GM23338 (cell line): ENCODE measurements around the gene SEZ6. TPM values are rescaled to one million over a fixed set of nuclear protein-coding genes. Genes with fewer than 3 reads are reported as not detected.

ENCODE experiments used
- ATAC-seq: fragments of 200-7000 bp; cut with Tn5 transposase; 3 replicates; pipeline ENCODE4 v1.9.1; 2020
- DNase-seq: peaks from one replicate; pipeline ENCODE4 v3.0.0-alpha.2; 2015; ENCODE audit warnings: low spot score
- H2AFZ ChIP-seq: fragments of 200-600 bp; sonication (generic); 2 replicates; pipeline ENCODE4 v1.8.0; 2016; ENCODE audit warnings: antibody characterized with exemption, mild to moderate bottlenecking, moderate library complexity
- H3F3A ChIP-seq: fragments of 200-600 bp; sonication (generic); replicated peaks from 2 replicates; pipeline ENCODE4 v1.8.0; 2017; ENCODE audit warnings: antibody characterized with exemption, mixed run types, low read depth
- H3K27ac ChIP-seq: fragments of 200-600 bp; sonication (generic); 2 replicates; pipeline ENCODE4 v1.6.1; 2016; ENCODE audit warnings: low read depth
- H3K27me3 ChIP-seq: fragments of 200-600 bp; sonication (generic); 2 replicates; pipeline ENCODE4 v1.8.0; 2016; ENCODE audit warnings: mild to moderate bottlenecking, mixed run types, moderate library complexity; ENCODE audit not compliant: insufficient read depth
- H3K36me3 ChIP-seq: fragments of 200-600 bp; sonication (generic); 2 replicates; pipeline ENCODE4 v1.8.0; 2016; ENCODE audit warnings: mild to moderate bottlenecking; ENCODE audit not compliant: insufficient read depth
- H3K4me1 ChIP-seq: fragments of 200-600 bp; sonication (generic); 2 replicates; pipeline ENCODE4 v1.8.0; 2016; ENCODE audit warnings: mild to moderate bottlenecking, moderate library complexity; ENCODE audit not compliant: insufficient read depth
- H3K4me2 ChIP-seq: fragments of 200-600 bp; sonication (generic); 2 replicates; pipeline ENCODE4 v1.7.1; 2017; ENCODE audit warnings: mixed run types
- H3K4me3 ChIP-seq: fragments of 200-600 bp; sonication (generic); 2 replicates; pipeline ENCODE4 v1.6.1; 2016; ENCODE audit warnings: mixed run types
- H3K79me2 ChIP-seq: fragments of 200-600 bp; sonication (generic); replicated peaks from 2 replicates; pipeline ENCODE4 v1.8.0; 2017; ENCODE audit warnings: mild to moderate bottlenecking; ENCODE audit not compliant: insufficient read depth
- H3K9me2 ChIP-seq: fragments of 200-600 bp; sonication (generic); 2 replicates; pipeline ENCODE4 v1.8.0; 2017; ENCODE audit not compliant: insufficient read depth
- H4K20me1 ChIP-seq: fragments of 200-600 bp; sonication (generic); replicated peaks from 2 replicates; pipeline ENCODE4 v1.8.0; 2017; ENCODE audit warnings: mild to moderate bottlenecking; ENCODE audit not compliant: insufficient read depth
- H3K27ac Mint-ChIP-seq: 2 replicates; pipeline ENCODE4 v1.8.0; 2020; ENCODE audit warnings: inconsistent platforms, mild to moderate bottlenecking, moderate library complexity, mixed read lengths
- H3K27me3 Mint-ChIP-seq: 3 replicates; pipeline ENCODE4 v1.8.0; 2022; ENCODE audit warnings: low read depth, mild to moderate bottlenecking, moderate library complexity, mixed read lengths, inconsistent platforms; ENCODE audit not compliant: insufficient read depth, poor library complexity
- H3K36me3 Mint-ChIP-seq: 3 replicates; pipeline ENCODE4 v1.8.0; 2021; ENCODE audit warnings: low read depth, mild to moderate bottlenecking, inconsistent platforms, moderate library complexity, mixed read lengths
- H3K4me1 Mint-ChIP-seq: 3 replicates; pipeline ENCODE4 v1.8.0; 2020; ENCODE audit warnings: mild to moderate bottlenecking, inconsistent platforms, mixed read lengths
- H3K4me3 Mint-ChIP-seq: 3 replicates; pipeline ENCODE4 v1.8.0; 2021; ENCODE audit warnings: moderate library complexity, mild to moderate bottlenecking, inconsistent platforms, mixed read lengths
- H3K9me3 Mint-ChIP-seq: 3 replicates; pipeline ENCODE4 v1.8.0; 2020; ENCODE audit warnings: moderate library complexity, mild to moderate bottlenecking, inconsistent platforms, mixed read lengths
- CREB1 ChIP-seq: fragments of 250-450 bp; sonication (Bioruptor Pico); IDR thresholded peaks from 2 replicates; pipeline ENCODE4 v1.5.0; 2020; ENCODE audit warnings: low read depth, mild to moderate bottlenecking, moderate library complexity
- EZH2 ChIP-seq: fragments of 200-600 bp; sonication (generic); IDR thresholded peaks from one replicate; pipeline ENCODE4 v1.8.0; 2017; ENCODE audit warnings: antibody characterized with exemption, mild to moderate bottlenecking, low read depth; ENCODE audit not compliant: unreplicated experiment
- EZH2phosphoT487 ChIP-seq: fragments of 200-600 bp; sonication (generic); IDR thresholded peaks from one replicate; pipeline ENCODE4 v1.8.1; 2018; ENCODE audit warnings: antibody characterized with exemption; ENCODE audit not compliant: unreplicated experiment
- JUNB ChIP-seq: IDR thresholded peaks from one replicate; pipeline ENCODE4 v1.6.1; 2016; ENCODE audit warnings: antibody characterized with exemption; ENCODE audit not compliant: unreplicated experiment
- NANOG ChIP-seq: IDR thresholded peaks from 2 replicates; pipeline ENCODE4 v1.6.1; 2016; ENCODE audit warnings: antibody characterized with exemption, borderline replicate concordance
- POLR2AphosphoS5 ChIP-seq: IDR thresholded peaks from 2 replicates; pipeline ENCODE4 v1.6.1; 2016; ENCODE audit warnings: antibody characterized with exemption, low read depth
- STAT1 ChIP-seq: IDR thresholded peaks from one replicate; pipeline ENCODE4 v1.6.1; 2016; ENCODE audit warnings: antibody characterized with exemption; ENCODE audit not compliant: unreplicated experiment
- ZNF114 ChIP-seq: fragments of 250-450 bp; sonication (Bioruptor Pico); IDR thresholded peaks from 2 replicates; pipeline ENCODE4 v1.5.0; 2020; ENCODE audit warnings: mild to moderate bottlenecking, moderate library complexity
- ZNF331 ChIP-seq: fragments of 250-450 bp; sonication (Bioruptor Pico); IDR thresholded peaks from 2 replicates; pipeline ENCODE4 v1.5.0; 2020; ENCODE audit warnings: low read depth, mild to moderate bottlenecking, moderate library complexity
- polyA plus RNA-seq: library from polyadenylated mRNA; unstranded; fragments of >200 nt; fragmentation: Nextera tagmentation; extraction: Ambion mirVana; gene quantifications from 2 replicates; pipeline ENCODE4 v1.2.1, GENCODE V29; 2016
- total RNA-seq: library from RNA; depleted of rRNA; stranded (reverse); fragments of >200 nt; shearing (Covaris generic); gene quantifications from 2 replicates; pipeline ENCODE4 v1.2.3, GENCODE V29; 2014
- TF ChIP-seq, protein P1 (sequence below): IDR thresholded peaks from one replicate; pipeline ENCODE4 v1.6.1; 2018; ENCODE audit warnings: antibody characterized with exemption; ENCODE audit not compliant: unreplicated experiment
- TF ChIP-seq, protein P2 (sequence below): IDR thresholded peaks from 2 replicates; pipeline ENCODE4 v1.6.1; 2016; ENCODE audit warnings: antibody characterized with exemption
- TF ChIP-seq, protein P3 (sequence below), 2 experiments: fragments of 200-600 bp in 1 of 2; sonication (generic) in 1 of 2; conservative IDR thresholded peaks; 2 replicates each; pipeline versions ENCODE4 v1.5.1 to v1.6.1; 2016 to 2017; ENCODE audit warnings: antibody characterized with exemption in 2 of 2, low read depth in 2 of 2, mild to moderate bottlenecking in 2 of 2, moderate library complexity in 1 of 2
- TF ChIP-seq, protein P4 (sequence below): fragments of 250-450 bp; sonication (Bioruptor Pico); IDR thresholded peaks from 2 replicates; pipeline ENCODE4 v1.5.0; 2020; ENCODE audit warnings: mild to moderate bottlenecking, moderate library complexity

SEZ6 gene
- total and polyA plus RNA-seq, 2 experiments from 2014 or later, result 1.0 to 6.5 TPM

DNA sequence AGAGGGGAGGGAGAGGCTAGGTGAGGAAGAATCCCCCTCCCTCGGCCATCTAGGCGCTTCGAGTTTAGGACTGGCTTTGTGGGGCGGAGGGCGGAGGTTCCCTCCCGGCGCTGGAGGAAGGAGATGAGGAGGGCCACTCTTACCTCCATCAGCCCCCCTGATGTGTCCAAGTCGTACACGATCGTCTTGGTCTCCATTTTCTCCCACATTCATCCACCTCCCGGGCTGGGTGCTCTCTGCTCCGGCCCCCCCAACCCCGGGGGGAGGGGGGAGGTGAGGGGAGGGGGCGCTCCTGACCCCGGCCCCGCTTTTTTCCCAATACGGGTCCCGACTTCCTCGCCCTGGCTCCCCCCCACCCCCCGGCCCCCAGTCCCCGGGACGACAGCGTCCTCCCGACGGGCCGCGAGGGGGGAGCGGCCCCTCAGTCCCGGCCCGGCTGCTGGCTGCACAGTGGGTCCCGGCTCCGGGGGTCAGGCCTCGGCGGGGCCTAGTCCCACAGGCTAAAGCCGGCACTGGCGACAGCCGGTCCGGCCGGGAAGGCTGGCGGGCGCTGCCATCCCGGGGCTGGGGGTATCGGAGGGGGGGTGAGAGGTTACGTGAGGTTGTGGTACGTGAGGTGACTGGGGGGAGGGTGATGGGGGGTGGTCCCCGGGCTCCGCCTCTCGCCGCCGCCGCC lies 54.9 kb downstream of the SEZ6 start:
- peaks cover 30% of the 10 kb centered on the region for H3K4me1 ChIP-seq
- H3K4me3 Mint-ChIP-seq, result peak overlapping the region; percentile 98
- no peak for ATAC-seq
- H3K4me1 Mint-ChIP-seq, result peaks cover 24% of the 10 kb centered on the region
- TF ChIP-seq EZH2phosphoT487 (no peak), ZNF114 (CRISPR knock-in tag) (no peak), JUNB (no peak), CREB1 (CRISPR knock-in tag) (no peak), POLR2AphosphoS5 (no peak; the same call in 1 of the 2 replicates), STAT1 (no peak), EZH2 (no peak), ZNF331 (CRISPR knock-in tag) (no peak), NANOG (no peak)
- TF ChIP-seq, protein P1, sequence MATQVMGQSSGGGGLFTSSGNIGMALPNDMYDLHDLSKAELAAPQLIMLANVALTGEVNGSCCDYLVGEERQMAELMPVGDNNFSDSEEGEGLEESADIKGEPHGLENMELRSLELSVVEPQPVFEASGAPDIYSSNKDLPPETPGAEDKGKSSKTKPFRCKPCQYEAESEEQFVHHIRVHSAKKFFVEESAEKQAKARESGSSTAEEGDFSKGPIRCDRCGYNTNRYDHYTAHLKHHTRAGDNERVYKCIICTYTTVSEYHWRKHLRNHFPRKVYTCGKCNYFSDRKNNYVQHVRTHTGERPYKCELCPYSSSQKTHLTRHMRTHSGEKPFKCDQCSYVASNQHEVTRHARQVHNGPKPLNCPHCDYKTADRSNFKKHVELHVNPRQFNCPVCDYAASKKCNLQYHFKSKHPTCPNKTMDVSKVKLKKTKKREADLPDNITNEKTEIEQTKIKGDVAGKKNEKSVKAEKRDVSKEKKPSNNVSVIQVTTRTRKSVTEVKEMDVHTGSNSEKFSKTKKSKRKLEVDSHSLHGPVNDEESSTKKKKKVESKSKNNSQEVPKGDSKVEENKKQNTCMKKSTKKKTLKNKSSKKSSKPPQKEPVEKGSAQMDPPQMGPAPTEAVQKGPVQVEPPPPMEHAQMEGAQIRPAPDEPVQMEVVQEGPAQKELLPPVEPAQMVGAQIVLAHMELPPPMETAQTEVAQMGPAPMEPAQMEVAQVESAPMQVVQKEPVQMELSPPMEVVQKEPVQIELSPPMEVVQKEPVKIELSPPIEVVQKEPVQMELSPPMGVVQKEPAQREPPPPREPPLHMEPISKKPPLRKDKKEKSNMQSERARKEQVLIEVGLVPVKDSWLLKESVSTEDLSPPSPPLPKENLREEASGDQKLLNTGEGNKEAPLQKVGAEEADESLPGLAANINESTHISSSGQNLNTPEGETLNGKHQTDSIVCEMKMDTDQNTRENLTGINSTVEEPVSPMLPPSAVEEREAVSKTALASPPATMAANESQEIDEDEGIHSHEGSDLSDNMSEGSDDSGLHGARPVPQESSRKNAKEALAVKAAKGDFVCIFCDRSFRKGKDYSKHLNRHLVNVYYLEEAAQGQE, result no peak
- TF ChIP-seq, protein P2, sequence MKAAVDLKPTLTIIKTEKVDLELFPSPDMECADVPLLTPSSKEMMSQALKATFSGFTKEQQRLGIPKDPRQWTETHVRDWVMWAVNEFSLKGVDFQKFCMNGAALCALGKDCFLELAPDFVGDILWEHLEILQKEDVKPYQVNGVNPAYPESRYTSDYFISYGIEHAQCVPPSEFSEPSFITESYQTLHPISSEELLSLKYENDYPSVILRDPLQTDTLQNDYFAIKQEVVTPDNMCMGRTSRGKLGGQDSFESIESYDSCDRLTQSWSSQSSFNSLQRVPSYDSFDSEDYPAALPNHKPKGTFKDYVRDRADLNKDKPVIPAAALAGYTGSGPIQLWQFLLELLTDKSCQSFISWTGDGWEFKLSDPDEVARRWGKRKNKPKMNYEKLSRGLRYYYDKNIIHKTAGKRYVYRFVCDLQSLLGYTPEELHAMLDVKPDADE, result no peak
- TF ChIP-seq, protein P3, sequence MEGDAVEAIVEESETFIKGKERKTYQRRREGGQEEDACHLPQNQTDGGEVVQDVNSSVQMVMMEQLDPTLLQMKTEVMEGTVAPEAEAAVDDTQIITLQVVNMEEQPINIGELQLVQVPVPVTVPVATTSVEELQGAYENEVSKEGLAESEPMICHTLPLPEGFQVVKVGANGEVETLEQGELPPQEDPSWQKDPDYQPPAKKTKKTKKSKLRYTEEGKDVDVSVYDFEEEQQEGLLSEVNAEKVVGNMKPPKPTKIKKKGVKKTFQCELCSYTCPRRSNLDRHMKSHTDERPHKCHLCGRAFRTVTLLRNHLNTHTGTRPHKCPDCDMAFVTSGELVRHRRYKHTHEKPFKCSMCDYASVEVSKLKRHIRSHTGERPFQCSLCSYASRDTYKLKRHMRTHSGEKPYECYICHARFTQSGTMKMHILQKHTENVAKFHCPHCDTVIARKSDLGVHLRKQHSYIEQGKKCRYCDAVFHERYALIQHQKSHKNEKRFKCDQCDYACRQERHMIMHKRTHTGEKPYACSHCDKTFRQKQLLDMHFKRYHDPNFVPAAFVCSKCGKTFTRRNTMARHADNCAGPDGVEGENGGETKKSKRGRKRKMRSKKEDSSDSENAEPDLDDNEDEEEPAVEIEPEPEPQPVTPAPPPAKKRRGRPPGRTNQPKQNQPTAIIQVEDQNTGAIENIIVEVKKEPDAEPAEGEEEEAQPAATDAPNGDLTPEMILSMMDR (conservative IDR thresholded peaks at IDR 0.05; ENCODE audit: low read depth in 2 of 2), result no peak
- TF ChIP-seq, protein P4, sequence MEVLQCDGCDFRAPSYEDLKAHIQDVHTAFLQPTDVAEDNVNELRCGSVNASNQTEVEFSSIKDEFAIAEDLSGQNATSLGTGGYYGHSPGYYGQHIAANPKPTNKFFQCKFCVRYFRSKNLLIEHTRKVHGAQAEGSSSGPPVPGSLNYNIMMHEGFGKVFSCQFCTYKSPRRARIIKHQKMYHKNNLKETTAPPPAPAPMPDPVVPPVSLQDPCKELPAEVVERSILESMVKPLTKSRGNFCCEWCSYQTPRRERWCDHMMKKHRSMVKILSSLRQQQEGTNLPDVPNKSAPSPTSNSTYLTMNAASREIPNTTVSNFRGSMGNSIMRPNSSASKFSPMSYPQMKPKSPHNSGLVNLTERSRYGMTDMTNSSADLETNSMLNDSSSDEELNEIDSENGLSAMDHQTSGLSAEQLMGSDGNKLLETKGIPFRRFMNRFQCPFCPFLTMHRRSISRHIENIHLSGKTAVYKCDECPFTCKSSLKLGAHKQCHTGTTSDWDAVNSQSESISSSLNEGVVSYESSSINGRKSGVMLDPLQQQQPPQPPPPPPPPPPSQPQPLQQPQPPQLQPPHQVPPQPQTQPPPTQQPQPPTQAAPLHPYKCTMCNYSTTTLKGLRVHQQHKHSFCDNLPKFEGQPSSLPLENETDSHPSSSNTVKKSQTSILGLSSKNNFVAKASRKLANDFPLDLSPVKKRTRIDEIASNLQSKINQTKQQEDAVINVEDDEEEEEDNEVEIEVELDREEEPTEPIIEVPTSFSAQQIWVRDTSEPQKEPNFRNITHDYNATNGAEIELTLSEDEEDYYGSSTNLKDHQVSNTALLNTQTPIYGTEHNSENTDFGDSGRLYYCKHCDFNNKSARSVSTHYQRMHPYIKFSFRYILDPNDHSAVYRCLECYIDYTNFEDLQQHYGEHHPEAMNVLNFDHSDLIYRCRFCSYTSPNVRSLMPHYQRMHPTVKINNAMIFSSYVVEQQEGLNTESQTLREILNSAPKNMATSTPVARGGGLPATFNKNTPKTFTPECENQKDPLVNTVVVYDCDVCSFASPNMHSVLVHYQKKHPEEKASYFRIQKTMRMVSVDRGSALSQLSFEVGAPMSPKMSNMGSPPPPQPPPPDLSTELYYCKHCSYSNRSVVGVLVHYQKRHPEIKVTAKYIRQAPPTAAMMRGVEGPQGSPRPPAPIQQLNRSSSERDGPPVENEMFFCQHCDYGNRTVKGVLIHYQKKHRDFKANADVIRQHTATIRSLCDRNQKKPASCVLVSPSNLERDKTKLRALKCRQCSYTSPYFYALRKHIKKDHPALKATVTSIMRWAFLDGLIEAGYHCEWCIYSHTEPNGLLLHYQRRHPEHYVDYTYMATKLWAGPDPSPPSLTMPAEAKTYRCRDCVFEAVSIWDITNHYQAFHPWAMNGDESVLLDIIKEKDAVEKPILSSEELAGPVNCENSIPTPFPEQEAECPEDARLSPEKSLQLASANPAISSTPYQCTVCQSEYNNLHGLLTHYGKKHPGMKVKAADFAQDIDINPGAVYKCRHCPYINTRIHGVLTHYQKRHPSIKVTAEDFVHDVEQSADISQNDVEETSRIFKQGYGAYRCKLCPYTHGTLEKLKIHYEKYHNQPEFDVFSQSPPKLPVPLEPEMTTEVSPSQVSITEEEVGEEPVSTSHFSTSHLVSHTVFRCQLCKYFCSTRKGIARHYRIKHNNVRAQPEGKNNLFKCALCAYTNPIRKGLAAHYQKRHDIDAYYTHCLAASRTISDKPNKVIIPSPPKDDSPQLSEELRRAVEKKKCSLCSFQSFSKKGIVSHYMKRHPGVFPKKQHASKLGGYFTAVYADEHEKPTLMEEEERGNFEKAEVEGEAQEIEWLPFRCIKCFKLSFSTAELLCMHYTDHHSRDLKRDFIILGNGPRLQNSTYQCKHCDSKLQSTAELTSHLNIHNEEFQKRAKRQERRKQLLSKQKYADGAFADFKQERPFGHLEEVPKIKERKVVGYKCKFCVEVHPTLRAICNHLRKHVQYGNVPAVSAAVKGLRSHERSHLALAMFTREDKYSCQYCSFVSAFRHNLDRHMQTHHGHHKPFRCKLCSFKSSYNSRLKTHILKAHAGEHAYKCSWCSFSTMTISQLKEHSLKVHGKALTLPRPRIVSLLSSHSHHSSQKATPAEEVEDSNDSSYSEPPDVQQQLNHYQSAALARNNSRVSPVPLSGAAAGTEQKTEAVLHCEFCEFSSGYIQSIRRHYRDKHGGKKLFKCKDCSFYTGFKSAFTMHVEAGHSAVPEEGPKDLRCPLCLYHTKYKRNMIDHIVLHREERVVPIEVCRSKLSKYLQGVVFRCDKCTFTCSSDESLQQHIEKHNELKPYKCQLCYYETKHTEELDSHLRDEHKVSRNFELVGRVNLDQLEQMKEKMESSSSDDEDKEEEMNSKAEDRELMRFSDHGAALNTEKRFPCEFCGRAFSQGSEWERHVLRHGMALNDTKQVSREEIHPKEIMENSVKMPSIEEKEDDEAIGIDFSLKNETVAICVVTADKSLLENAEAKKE (CRISPR knock-in tag), result no peak
- H3K9me3 Mint-ChIP-seq, result no peaks in the 10 kb centered on the region
- peak overlapping the region; percentile 93 for H3K27ac Mint-ChIP-seq
- H3K36me3 ChIP-seq, result peaks cover 7% of the 10 kb centered on the region; the same call in 1 of the 2 replicates
- DNase-seq, result no peak
- H3K27ac ChIP-seq, result peak overlapping the region; percentile 97
- no peaks in the 10 kb centered on the region for H3K27me3 ChIP-seq
- H2AFZ ChIP-seq, result no peak overlapping the region
- H3K27me3 Mint-ChIP-seq, result peaks cover 4% of the 10 kb centered on the region
- peaks cover 28% of the 10 kb centered on the region for H4K20me1 ChIP-seq
- H3K36me3 Mint-ChIP-seq, result peaks cover 29% of the 10 kb centered on the region
- peak overlapping the region; percentile 96 for H3K4me3 ChIP-seq
- no peaks in the 10 kb centered on the region for H3K9me2 ChIP-seq
- H3F3A ChIP-seq, result peaks cover 13% of the 10 kb centered on the region; the same call in 1 of the 2 replicates
- peaks cover 50% of the 10 kb centered on the region for H3K79me2 ChIP-seq
- peak overlapping the region; percentile 92 for H3K4me2 ChIP-seq
